Left lobe of liver (tissue), 2 donors: ENCODE measurements around the gene PLPPR1. TPM values are rescaled to one million over a fixed set of nuclear protein-coding genes. Genes with fewer than 3 reads are reported as not detected.

Experiments
- ATAC-seq: fragments of 200-7000 bp; cut with Tn5 transposase; one replicate; pipeline ENCODE4 v1.9.1; 2020; ENCODE audit warnings: mild to moderate bottlenecking, moderate library complexity
- DNase-seq: peaks from one replicate; pipeline ENCODE4 v3.0.0-alpha.2; 2020; ENCODE audit warnings: low spot score
- total RNA-seq: library from RNA; stranded (reverse); gene quantifications from one replicate; pipeline ENCODE4 v1.2.1, GENCODE V29; 2021
- donor health status: DM: no; HTN: no; CAD: no; lungs with moderate emphysema.
- donor health status: DM: no; HTN: yes; CAD: no.

The PLPPR1 gene
- total RNA-seq, result 1.2 TPM

- peak; percentile 92 for DNase-seq
- ATAC-seq, result peak; percentile 92
Measured at GRCh38 chr9:101028346-101029314, at the start of gene PLPPR1. TSS of gene PLPPR1 (plus strand) at chr9:101028727.

DNA sequence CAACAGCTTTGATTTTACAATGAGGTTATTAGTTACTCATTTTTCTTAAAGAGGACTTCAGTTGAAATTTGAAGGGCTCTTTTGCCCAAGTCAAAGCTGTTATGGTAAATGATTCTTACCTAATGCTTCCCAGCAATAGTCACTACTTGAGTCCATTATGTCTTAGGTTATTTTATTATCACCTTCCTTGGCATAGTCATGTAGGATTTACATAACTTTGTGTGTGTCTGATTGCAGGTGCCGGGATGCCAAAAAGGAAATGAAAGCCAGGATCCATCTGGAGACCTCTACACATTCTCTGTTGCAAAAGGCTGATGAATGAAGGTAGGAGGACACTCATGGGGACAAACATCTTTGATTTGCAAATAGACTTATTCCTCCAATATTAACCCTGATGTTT is 38.8 kb upstream of the PLPPR1 start:
- no peak for ATAC-seq
- no peak for DNase-seq

GRCh38 chr9:100990605-100991381 is 37.7 kb upstream of the PLPPR1 start:
- peak; percentile 65 for ATAC-seq
- DNase-seq, result no peak

DNA sequence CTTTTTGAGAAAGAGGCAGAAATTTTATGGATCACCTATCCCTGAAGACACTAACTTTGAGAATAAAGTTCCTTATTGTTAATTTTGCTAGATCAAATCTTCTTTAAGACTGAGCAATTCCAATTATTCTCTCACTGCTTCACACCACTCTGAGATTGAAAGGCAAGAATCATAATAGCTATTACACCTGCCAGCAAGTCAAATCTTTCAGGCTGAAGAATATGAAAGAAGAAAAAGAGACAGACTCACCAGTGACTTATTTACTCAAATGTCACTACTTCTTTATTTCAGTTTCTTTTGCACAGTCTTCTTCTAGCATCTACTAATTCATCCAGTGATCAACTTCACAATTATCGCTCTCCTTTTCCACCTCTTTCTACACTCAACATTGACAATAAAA is 35.9 kb upstream of the PLPPR1 start:
- DNase-seq, result no peak
- no peak for ATAC-seq

- ATAC-seq (no peak), DNase-seq (no peak)
Measured at GRCh38 chr9:100999906-101000544, 28.5 kb upstream of the PLPPR1 start.

DNA sequence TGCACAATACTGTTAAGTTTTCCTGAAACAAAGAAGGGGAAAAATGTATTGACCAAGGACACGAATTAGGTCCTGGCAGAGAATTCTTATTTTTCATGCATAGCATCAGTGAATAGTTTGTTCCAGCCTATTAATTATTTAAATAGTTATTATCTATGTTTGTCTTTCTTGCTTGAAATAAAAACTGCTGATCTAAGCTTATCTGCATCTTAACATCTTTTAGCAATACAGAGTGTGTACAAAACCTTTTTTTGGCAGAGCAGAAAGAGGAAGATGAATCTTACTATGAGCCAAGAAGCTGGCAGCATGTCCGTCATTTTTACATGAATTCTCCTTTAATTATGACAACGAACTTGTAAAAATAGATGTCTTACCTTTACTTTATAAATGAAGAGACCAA is 23.3 kb upstream of the PLPPR1 start:
- DNase-seq (no peak), ATAC-seq (no peak)

GRCh38 chr9:101014566-101014965 is 14.0 kb upstream of the PLPPR1 start:
- DNase-seq, result no peak
- ATAC-seq, result no peak

GRCh38 chr9:101018467-101018866 is 10.1 kb upstream of the PLPPR1 start:
- ATAC-seq (no peak), DNase-seq (no peak)

DNA sequence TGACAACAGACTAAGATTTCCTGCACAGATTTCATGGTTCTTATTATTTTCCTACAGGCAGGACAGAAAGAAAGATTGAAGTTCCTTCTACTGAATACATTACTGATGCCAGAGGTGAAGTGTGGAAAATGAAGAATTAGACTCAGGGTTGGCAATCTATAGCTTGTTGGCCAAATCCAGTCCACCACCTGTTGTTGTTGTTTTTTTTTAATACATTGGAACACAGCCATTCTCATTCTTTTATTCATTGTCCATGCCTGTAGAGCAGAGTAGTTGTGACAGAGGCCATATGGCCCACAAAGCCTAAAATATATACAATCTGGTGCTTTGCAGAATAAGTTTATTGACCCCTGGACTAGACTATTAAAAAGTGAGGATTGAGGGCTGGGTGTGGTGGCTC is 5.8 kb upstream of the PLPPR1 start:
- no peak for ATAC-seq
- DNase-seq, result no peak

- ATAC-seq (no peak), DNase-seq (no peak)
Measured at GRCh38 chr9:101025940-101026339, 2.6 kb upstream of the PLPPR1 start.

DNA sequence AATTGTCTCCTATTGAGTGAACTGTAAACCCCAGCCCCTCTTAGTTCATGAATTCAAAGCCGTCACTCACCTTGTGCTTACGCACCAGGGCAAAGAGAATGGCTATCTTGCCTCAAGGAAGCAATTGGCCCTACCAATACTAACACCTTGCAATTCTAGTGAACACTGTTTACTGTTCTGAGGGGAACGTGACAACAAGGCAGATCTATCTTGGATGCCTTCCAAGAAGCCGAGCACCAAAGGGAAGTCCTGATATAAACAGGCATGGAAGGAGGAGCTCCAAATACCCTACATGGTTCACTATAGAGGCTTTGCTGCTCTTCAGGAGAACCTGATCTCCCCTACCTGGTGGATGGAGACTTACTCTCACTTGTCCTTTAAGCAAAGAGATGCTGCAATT is 1.7 kb upstream of the PLPPR1 start:
- ATAC-seq, result peak; percentile 3
- DNase-seq, result peak; percentile 47

- ATAC-seq, result no peak
- DNase-seq, result no peak
Measured at GRCh38 chr9:101027236-101027635, 1.3 kb upstream of the PLPPR1 start.

DNA sequence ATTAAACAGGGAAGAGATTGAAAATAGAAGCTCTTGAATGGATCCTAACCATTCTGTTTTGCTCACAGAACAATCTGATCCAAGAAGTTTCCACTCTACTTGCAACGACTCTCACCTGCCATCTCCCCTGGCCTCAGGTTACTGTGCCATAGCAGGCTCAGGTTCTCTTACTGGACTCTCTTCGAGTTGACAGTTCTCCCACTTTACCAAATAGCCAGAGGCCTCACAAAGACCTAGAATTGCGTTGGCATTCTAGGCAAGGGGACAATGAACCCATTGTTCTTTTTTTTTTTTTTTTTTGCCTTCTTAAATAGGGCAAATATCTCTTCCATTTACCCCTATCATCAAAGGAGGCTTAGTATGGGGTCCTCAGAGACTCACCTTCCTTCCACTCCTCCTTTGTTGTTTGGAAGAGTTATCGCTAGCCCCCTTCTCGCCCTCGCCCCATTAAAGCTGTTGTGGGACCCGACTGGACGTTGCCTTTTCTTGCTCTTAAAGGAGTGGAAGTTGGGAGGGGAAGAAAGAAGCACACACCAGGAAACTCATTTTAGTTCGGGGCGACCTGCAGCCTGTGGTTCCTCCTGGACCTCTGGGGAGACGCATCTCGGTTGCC is 688 bp upstream of the PLPPR1 start:
- ATAC-seq (no peak), DNase-seq (no peak)

DNA sequence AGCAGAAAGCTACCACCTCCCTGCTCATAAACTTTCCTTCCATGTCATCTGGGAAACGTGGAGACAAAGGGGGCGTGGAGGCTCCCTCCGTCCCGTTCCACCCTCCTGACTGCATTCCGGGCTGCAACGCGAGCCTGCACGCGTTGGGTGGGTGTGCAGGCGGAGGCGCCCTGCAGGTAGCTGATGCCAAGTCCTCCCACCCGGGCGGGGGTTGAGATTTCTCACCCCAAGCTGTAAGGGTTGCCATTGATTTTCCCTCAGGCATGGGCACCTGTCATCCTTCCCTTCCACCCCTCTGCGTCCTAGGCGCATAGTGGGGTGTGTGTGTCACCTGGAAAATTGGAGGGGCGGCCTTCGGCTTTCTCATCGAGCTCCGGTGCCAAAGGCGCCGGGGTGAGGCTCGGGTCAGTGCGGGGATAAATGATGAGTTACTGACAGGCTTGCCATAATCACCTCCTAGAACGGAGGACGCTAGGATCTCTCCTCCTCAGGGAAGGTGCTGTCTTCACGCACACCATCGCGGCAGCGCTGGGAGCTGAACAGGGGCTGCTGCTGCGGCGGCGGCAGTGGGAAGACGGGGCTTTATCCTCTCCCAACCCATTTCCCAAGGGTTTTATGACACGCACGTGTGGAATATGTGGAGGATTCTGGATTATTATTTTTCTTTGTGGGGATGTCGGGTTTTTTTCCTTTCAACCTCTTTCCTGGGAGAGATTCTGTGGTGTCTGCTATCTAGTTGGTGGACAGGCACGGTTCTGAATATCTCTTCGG is 973 bp downstream of the PLPPR1 start:
- DNase-seq (peak; percentile 47), ATAC-seq (no peak)

DNA sequence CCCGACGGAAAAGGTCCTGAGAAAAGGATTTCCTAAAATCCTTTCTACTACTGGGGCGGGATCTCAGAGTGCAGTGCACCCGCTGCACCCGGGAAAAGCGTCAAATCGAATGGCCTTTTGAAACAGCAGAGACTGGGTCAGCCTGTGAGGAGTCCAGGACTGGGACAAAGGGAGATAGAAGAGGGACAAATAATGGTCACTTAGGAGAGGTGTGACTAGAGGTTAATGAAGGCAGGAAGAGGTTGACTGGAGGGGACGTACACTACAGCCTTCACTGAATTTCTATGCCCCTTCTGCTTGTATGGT is 1.5 kb downstream of the PLPPR1 start:
- DNase-seq (no peak), ATAC-seq (no peak)

- DNase-seq, result no peak
- ATAC-seq, result no peak
Measured at GRCh38 chr9:101032426-101032825, 3.9 kb downstream of the PLPPR1 start.

- no peak for DNase-seq
- ATAC-seq, result no peak
Measured at GRCh38 chr9:101034222-101034621, 5.7 kb downstream of the PLPPR1 start.

DNA sequence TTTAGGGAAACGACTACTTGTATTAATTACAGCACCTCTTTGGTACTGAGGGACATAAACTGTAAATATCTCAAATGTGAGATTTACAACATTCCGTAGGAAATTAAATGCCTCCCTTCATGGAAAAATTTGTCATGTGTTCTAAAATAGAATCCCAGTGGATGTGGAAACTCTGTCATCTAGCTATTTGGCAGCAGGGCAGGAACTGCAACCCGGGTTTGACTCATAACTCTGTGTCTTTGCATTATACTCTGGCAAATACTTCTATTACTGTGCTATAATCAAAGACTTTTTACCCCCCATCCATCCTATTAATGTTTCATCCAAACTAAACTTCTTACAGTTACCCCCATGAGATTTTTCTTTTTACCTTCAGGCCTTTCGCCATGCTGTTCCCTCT is 6.6 kb downstream of the PLPPR1 start:
- DNase-seq, result no peak
- ATAC-seq, result no peak

GRCh38 chr9:101037430-101037829 is 8.9 kb downstream of the PLPPR1 start:
- DNase-seq, result no peak
- ATAC-seq, result no peak

DNA sequence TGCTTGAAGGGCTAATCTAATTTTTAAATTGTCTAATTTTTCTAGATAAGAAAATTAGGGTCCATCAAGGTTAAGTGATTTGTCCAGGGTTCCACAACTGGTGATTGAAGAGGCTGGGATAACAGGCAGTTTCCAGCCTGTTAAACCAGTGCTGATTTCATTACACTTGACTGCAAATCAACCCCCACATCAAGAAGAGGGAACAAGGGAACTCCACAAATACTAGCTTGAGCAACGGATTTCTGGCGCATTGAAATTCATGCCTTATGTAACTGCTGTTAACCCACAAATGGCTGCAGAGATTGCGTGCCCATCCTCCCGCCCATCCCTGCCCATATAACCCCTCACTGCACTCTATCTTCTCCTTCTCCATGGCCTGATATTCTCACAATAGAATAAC is 10.0 kb downstream of the PLPPR1 start:
- ATAC-seq, result no peak
- no peak for DNase-seq
